Measurements from ENCODE around the gene GTPBP4.
A peak's percentile ranks its signal among the peaks of the same experiment; 100 is the strongest.

Gene GTPBP4

DNA sequence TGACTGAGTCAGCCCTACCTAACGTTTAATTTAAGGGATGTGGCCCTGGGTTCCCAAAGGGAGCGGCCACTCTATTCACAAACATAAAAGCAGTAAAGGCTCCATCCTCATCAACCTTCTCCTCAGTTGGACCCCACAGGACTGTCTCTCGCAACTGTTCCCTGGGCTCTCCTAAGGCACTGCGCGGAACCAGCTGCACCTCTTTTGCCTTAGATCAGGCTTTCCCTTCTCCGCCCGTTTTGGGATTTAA lies 689 bp upstream of the GTPBP4 start:
- Histone ChIP-seq H3K4me3 (ENCODE audit: low read depth in 1 of 5, low read length in 5 of 5) (peak overlapping the region; percentile 86 to 93 (median 92)), H3K4me1 (ENCODE audit: control insufficient read depth in 5 of 5, insufficient read depth in 5 of 5, low read length in 5 of 5) (peaks cover 4 to 41% (median 32%) of the 10 kb centered on the region in 5 donors), H3K9me3 (ENCODE audit: control insufficient read depth in 5 of 5, low read length in 5 of 5) (no peaks in the 10 kb centered on the region), H3K9ac (ENCODE audit: low read length in 5 of 5) (peak overlapping the region; percentile 73 to 98 (median 96)), H3K27me3 (ENCODE audit: control insufficient read depth in 5 of 5, insufficient read depth in 4 of 5, low read length in 5 of 5) (no peaks in the 10 kb centered on the region), H3K27ac (ENCODE audit: low read depth, low read length) (peak overlapping the region; percentile 95), H3K36me3 (ENCODE audit: control insufficient read depth in 5 of 5, insufficient read depth in 5 of 5, low read length in 5 of 5) (peaks cover 0 to 4% (median 2%) of the 10 kb centered on the region in 5 donors)

GRCh38 chr10:988667-989545 lies 672 bp downstream of the GTPBP4 start:
- Histone ChIP-seq H3K36me3 (ENCODE audit: control insufficient read depth in 5 of 5, insufficient read depth in 5 of 5, low read length in 5 of 5) (peaks cover 0 to 8% (median 3%) of the 10 kb centered on the region in 5 donors), H3K9ac (ENCODE audit: low read length in 5 of 5) (peak overlapping the region; percentile 90 to 98 (median 96)), H3K27me3 (ENCODE audit: control insufficient read depth in 5 of 5, insufficient read depth in 4 of 5, low read length in 5 of 5) (no peaks in the 10 kb centered on the region), H3K9me3 (ENCODE audit: control insufficient read depth in 5 of 5, low read length in 5 of 5) (no peaks in the 10 kb centered on the region), H3K27ac (ENCODE audit: low read depth, low read length) (peak overlapping the region; percentile 95), H3K4me1 (ENCODE audit: control insufficient read depth in 5 of 5, insufficient read depth in 5 of 5, low read length in 5 of 5) (peaks cover 4 to 49% (median 41%) of the 10 kb centered on the region in 5 donors), H3K4me3 (ENCODE audit: low read depth in 1 of 5, low read length in 5 of 5) (peak overlapping the region; percentile 80 to 93 (median 92))

DNA sequence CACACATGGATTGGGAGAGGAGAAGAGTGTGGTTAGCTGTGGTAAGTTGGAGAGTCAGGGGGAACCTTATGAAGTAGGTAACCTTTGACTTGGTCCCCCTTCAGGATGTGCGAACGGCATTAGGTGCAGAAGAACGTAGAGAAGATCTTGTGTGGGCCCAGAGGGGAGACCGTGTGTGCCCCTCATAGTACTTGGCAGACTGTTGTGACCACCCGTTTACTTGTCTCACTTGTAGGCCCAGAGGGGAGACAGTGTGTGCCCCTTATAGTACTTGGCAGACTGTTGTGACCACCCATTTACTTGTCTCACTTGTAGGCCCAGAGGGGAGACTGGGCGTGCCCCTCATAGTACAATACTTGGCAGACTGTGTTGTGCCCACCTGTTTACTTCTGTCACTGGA lies 2.6 kb downstream of the GTPBP4 start:
- Histone ChIP-seq H3K27ac (ENCODE audit: low read depth, low read length) (no peak overlapping the region), H3K9me3 (ENCODE audit: control insufficient read depth in 5 of 5, low read length in 5 of 5) (no peaks in the 10 kb centered on the region), H3K4me3 (ENCODE audit: low read depth in 1 of 5, low read length in 5 of 5) (no peak overlapping the region), H3K27me3 (ENCODE audit: control insufficient read depth in 5 of 5, insufficient read depth in 4 of 5, low read length in 5 of 5) (no peaks in the 10 kb centered on the region), H3K36me3 (ENCODE audit: control insufficient read depth in 5 of 5, insufficient read depth in 5 of 5, low read length in 5 of 5) (peaks cover 2 to 19% (median 16%) of the 10 kb centered on the region in 5 donors), H3K4me1 (ENCODE audit: control insufficient read depth in 5 of 5, insufficient read depth in 5 of 5, low read length in 5 of 5) (peaks cover 4 to 52% (median 41%) of the 10 kb centered on the region in 5 donors), H3K9ac (ENCODE audit: low read length in 5 of 5) (no peak overlapping the region)

GRCh38 chr10:992467-992866 lies 4.2 kb downstream of the GTPBP4 start:
- H3K9me3 ChIP-seq (ENCODE audit: control insufficient read depth in 5 of 5, low read length in 5 of 5): no peaks in the 10 kb centered on the region
- peak overlapping the region; percentile 59 for H3K27ac ChIP-seq (ENCODE audit: low read depth, low read length)
- H3K4me3 ChIP-seq (ENCODE audit: low read depth in 1 of 5, low read length in 5 of 5): no peak overlapping the region
- H3K4me1 ChIP-seq (ENCODE audit: control insufficient read depth in 5 of 5, insufficient read depth in 5 of 5, low read length in 5 of 5): peaks cover under 1 to 42% (median 29%) of the 10 kb centered on the region in 5 donors
- no peak overlapping the region for H3K9ac ChIP-seq (ENCODE audit: low read length in 5 of 5)
- no peaks in the 10 kb centered on the region for H3K27me3 ChIP-seq (ENCODE audit: control insufficient read depth in 5 of 5, insufficient read depth in 4 of 5, low read length in 5 of 5)
- H3K36me3 ChIP-seq (ENCODE audit: control insufficient read depth in 5 of 5, insufficient read depth in 5 of 5, low read length in 5 of 5): peaks cover 2 to 34% (median 32%) of the 10 kb centered on the region in 5 donors

- no peak overlapping the region for H3K9ac ChIP-seq (ENCODE audit: low read length in 5 of 5)
- H3K9me3 ChIP-seq (ENCODE audit: control insufficient read depth in 5 of 5, low read length in 5 of 5): no peaks in the 10 kb centered on the region
- no peaks in the 10 kb centered on the region for H3K27me3 ChIP-seq (ENCODE audit: control insufficient read depth in 5 of 5, insufficient read depth in 4 of 5, low read length in 5 of 5)
- peaks cover 0 to 38% (median 26%) of the 10 kb centered on the region in 5 donors for H3K4me1 ChIP-seq (ENCODE audit: control insufficient read depth in 5 of 5, insufficient read depth in 5 of 5, low read length in 5 of 5)
- H3K4me3 ChIP-seq (ENCODE audit: low read depth in 1 of 5, low read length in 5 of 5): no peak overlapping the region
- H3K36me3 ChIP-seq (ENCODE audit: control insufficient read depth in 5 of 5, insufficient read depth in 5 of 5, low read length in 5 of 5): peaks cover 2 to 38% (median 36%) of the 10 kb centered on the region in 5 donors
- peak overlapping the region; percentile 59 for H3K27ac ChIP-seq (ENCODE audit: low read depth, low read length)
These were observed 4.6 kb downstream of the GTPBP4 start for GRCh38 chr10:992871-993270.

GRCh38 chr10:994836-995558 lies 6.8 kb downstream of the GTPBP4 start:
- H3K9ac ChIP-seq (ENCODE audit: low read length in 5 of 5): no peak overlapping the region
- H3K4me3 ChIP-seq (ENCODE audit: low read depth in 1 of 5, low read length in 5 of 5): no peak overlapping the region
- no peaks in the 10 kb centered on the region for H3K9me3 ChIP-seq (ENCODE audit: control insufficient read depth in 5 of 5, low read length in 5 of 5)
- H3K27ac ChIP-seq (ENCODE audit: low read depth, low read length): peak overlapping the region; percentile 59
- H3K36me3 ChIP-seq (ENCODE audit: control insufficient read depth in 5 of 5, insufficient read depth in 5 of 5, low read length in 5 of 5): peaks cover 2 to 59% (median 57%) of the 10 kb centered on the region in 5 donors
- H3K27me3 ChIP-seq (ENCODE audit: control insufficient read depth in 5 of 5, insufficient read depth in 4 of 5, low read length in 5 of 5): no peaks in the 10 kb centered on the region
- H3K4me1 ChIP-seq (ENCODE audit: control insufficient read depth in 5 of 5, insufficient read depth in 5 of 5, low read length in 5 of 5): peaks cover 0 to 24% (median 11%) of the 10 kb centered on the region in 5 donors

DNA sequence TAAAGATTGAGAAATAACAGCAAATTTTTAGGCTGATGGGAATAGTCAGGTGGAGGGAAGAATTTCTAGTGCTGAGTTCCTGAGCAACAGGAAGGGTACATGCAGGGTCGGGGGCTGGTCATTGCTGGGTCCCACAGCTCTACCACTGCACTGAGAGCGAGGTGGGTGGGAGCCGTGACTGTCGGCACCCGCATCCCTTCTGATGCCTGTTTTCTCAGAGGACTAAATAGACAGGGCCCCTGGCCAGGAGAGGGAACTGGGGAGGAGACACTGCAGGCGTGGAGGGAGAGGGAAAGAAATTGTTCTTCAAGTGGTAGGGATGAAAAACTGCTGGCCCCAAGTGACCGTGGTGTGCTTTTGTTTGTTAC lies 7.3 kb downstream of the GTPBP4 start:
- Histone ChIP-seq H3K4me1 (ENCODE audit: control insufficient read depth in 5 of 5, insufficient read depth in 5 of 5, low read length in 5 of 5) (peaks cover 0 to 23% (median 11%) of the 10 kb centered on the region in 5 donors), H3K4me3 (ENCODE audit: low read depth in 1 of 5, low read length in 5 of 5) (no peak overlapping the region), H3K36me3 (ENCODE audit: control insufficient read depth in 5 of 5, insufficient read depth in 5 of 5, low read length in 5 of 5) (peaks cover 2 to 63% (median 62%) of the 10 kb centered on the region in 5 donors), H3K9me3 (ENCODE audit: control insufficient read depth in 5 of 5, low read length in 5 of 5) (no peaks in the 10 kb centered on the region), H3K27me3 (ENCODE audit: control insufficient read depth in 5 of 5, insufficient read depth in 4 of 5, low read length in 5 of 5) (no peaks in the 10 kb centered on the region), H3K27ac (ENCODE audit: low read depth, low read length) (no peak overlapping the region), H3K9ac (ENCODE audit: low read length in 5 of 5) (no peak overlapping the region)

DNA sequence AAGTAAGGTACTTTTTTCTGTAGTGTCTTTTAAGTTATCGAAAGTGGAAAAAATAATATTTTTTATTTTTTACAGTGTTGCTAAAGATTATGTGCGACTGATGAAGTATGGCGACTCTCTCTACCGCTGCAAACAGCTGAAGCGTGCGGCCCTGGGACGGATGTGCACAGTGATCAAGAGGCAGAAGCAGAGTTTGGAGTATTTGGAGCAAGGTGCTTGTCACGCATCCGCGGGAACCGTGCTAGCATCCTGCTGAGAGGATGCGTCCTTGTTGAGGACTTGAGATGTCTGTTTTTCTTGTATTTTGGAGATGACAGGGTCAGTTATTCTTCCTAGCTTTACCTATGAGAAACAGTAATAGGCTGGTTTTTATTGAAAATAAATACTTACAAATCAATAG lies 7.8 kb downstream of the GTPBP4 start:
- Histone ChIP-seq H3K9me3 (ENCODE audit: control insufficient read depth in 5 of 5, low read length in 5 of 5) (no peaks in the 10 kb centered on the region), H3K9ac (ENCODE audit: low read length in 5 of 5) (no peak overlapping the region), H3K4me1 (ENCODE audit: control insufficient read depth in 5 of 5, insufficient read depth in 5 of 5, low read length in 5 of 5) (peaks cover 0 to 19% (median 11%) of the 10 kb centered on the region in 5 donors), H3K27me3 (ENCODE audit: control insufficient read depth in 5 of 5, insufficient read depth in 4 of 5, low read length in 5 of 5) (no peaks in the 10 kb centered on the region), H3K27ac (ENCODE audit: low read depth, low read length) (no peak overlapping the region), H3K36me3 (ENCODE audit: control insufficient read depth in 5 of 5, insufficient read depth in 5 of 5, low read length in 5 of 5) (peaks cover 6 to 64% (median 63%) of the 10 kb centered on the region in 5 donors), H3K4me3 (ENCODE audit: low read depth in 1 of 5, low read length in 5 of 5) (no peak overlapping the region)

GRCh38 chr10:997266-998022 lies 9.2 kb downstream of the GTPBP4 start:
- Histone ChIP-seq H3K4me3 (ENCODE audit: low read depth in 1 of 5, low read length in 5 of 5) (no peak overlapping the region), H3K9me3 (ENCODE audit: control insufficient read depth in 5 of 5, low read length in 5 of 5) (peaks cover 0 to 5% (median 0%) of the 10 kb centered on the region in 5 donors), H3K27me3 (ENCODE audit: control insufficient read depth in 5 of 5, insufficient read depth in 4 of 5, low read length in 5 of 5) (no peaks in the 10 kb centered on the region), H3K4me1 (ENCODE audit: control insufficient read depth in 5 of 5, insufficient read depth in 5 of 5, low read length in 5 of 5) (peaks cover 0 to 16% (median 10%) of the 10 kb centered on the region in 5 donors), H3K36me3 (ENCODE audit: control insufficient read depth in 5 of 5, insufficient read depth in 5 of 5, low read length in 5 of 5) (peaks cover 15 to 78% (median 71%) of the 10 kb centered on the region in 5 donors), H3K27ac (ENCODE audit: low read depth, low read length) (no peak overlapping the region), H3K9ac (ENCODE audit: low read length in 5 of 5) (no peak overlapping the region)

All from subcutaneous abdominal adipose tissue (tissue), 5 donors.